GM13976 (cell line): Measurements from ENCODE around the gene WDR35.

Source experiments
- DNase-seq: peaks from one replicate; pipeline ENCODE4 v3.0.0; 2012; ENCODE audit warnings: low spot score
- CTCF ChIP-seq: IDR thresholded peaks from 2 replicates; pipeline ENCODE4 v1.5.1; 2012; ENCODE audit warnings: borderline replicate concordance, mild to moderate bottlenecking; ENCODE audit not compliant: insufficient read depth; ENCODE audit errors: extremely low read depth, missing control alignments, control extremely low read depth
- in situ Hi-C: fragments of 300-500 bp; cut with MboI; formaldehyde crosslinking; loops from one replicate; pipeline ENCODE4 v1.12.0; 2022; ENCODE audit warnings: low sequenced_read_pairs, mixed read lengths, inconsistent platforms; ENCODE audit not compliant: unreplicated experiment

WDR35 gene

GRCh38 chr2:19973466-19973865 lies 16.4 kb downstream of the WDR35 start:
- no peak for DNase-seq
- in situ Hi-C loops = no loop called here
- no peak for TF ChIP-seq CTCF

- TF ChIP-seq CTCF = no peak
- in situ Hi-C loops = no loop called here
- DNase-seq = no peak
Observed at GRCh38 chr2:19971691-19972090, 18.2 kb downstream of the WDR35 start.

- TF ChIP-seq CTCF = no peak
- in situ Hi-C loops = loop anchor here (5.0 kb wide), 1 partner anchor 139 kb away; no protein-coding TSS in a partner anchor
- DNase-seq = no peak
Observed at GRCh38 chr2:19963386-19963785, 26.5 kb downstream of the WDR35 start.

GRCh38 chr2:19955544-19956422 lies 34.1 kb downstream of the WDR35 start:
- peak; percentile 75 for TF ChIP-seq CTCF
- in situ Hi-C loops = no loop called here
- peak; percentile 81 for DNase-seq

GRCh38 chr2:19949071-19949470 lies 40.8 kb downstream of the WDR35 start:
- no peak for DNase-seq
- in situ Hi-C loops = no loop called here
- TF ChIP-seq CTCF = no peak

- in situ Hi-C loops = no loop called here
- DNase-seq = no peak
- TF ChIP-seq CTCF = no peak
Observed at GRCh38 chr2:19947184-19947940, 42.5 kb downstream of the WDR35 start.
